ENCODE data around the gene PDE4D. TPM values are rescaled to one million over a fixed set of nuclear protein-coding genes. Genes with fewer than 3 reads are reported as not detected.

PDE4D gene
- total and polyA plus RNA-seq, 2 donors (not counting 3 experiments of a cell fraction or from before 2014, with no cell fraction given), result 34.5 to 51.2 TPM

DNA sequence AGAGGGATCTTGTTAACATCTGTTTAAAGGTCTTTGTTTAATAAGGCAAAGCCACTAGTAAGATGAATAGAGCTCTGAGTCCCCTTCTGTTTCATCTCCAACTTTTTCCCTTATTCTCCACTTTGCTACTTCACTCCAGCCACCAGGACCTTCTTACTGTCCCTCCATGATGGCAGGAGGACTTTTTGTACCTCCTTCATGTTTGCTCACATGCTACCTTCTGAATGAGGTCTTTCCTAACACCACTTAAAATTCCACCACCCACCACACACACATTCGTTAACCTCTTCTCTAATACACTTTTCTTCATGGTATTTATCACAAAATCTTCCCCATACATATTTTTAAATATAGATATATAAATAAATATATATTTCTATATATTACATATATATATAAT lies 501.9 kb downstream of the PDE4D start:
- dilution Hi-C loops (cut with MboI; ENCODE audit: extremely low pct_ligation_motif_present, low sequenced_read_pairs), result no loop called here
- DNase-seq (ENCODE audit: low read depth, low spot score), result no peak
- Histone ChIP-seq H3K4me2 (ENCODE audit: insufficient read depth, low read length) (no peak overlapping the region), H3K9me1 (replicated peaks; ENCODE audit: control insufficient read depth, extremely low read depth, insufficient read depth, low read length) (no peaks in the 10 kb centered on the region), H2AFZ (ENCODE audit: low read depth, low read length) (no peak overlapping the region), H3K4me3 (replicated peaks in 1 of 3; ENCODE audit: insufficient read depth in 1 of 3, low read depth in 1 of 3, low read length in 3 of 3) (no peak overlapping the region), H3K9me3 (replicated peaks; ENCODE audit: control insufficient read depth, insufficient read depth, low read length) (no peaks in the 10 kb centered on the region), H3K36me3 (ENCODE audit: control insufficient read depth in 2 of 2, extremely low read depth in 1 of 2, insufficient read depth in 2 of 2, low read length in 2 of 2) (no peaks in the 10 kb centered on the region), H4K20me1 (replicated peaks; ENCODE audit: control insufficient read depth, extremely low read depth, insufficient read depth, low read length) (no peaks in the 10 kb centered on the region), H3K27me3 (ENCODE audit: control insufficient read depth in 2 of 2, insufficient read depth in 2 of 2, low read length in 2 of 2) (no peaks in the 10 kb centered on the region), H3K9ac (replicated peaks; ENCODE audit: extremely low read depth, insufficient read depth, low read length) (no peak overlapping the region), H3K79me2 (ENCODE audit: control insufficient read depth, insufficient read depth, low read length) (no peaks in the 10 kb centered on the region), H3K4me1 (ENCODE audit: control insufficient read depth, extremely low read depth, insufficient read depth, low read length) (no peaks in the 10 kb centered on the region), H3K27ac (ENCODE audit: insufficient read depth, low read depth, low read length) (no peak overlapping the region)
- CTCF ChIA-PET, result interaction anchor here (0.6 to 4.4 kb wide), 12 partner anchors 9 to 409 kb away, joined by 3 to 53 read pairs (median 4); no protein-coding TSS in a partner anchor
- no peak for TF ChIP-seq GATA2 (IDR thresholded peaks at IDR 0.05; ENCODE audit: insufficient read depth, insufficient read length, low read depth, low read length)
- TF ChIP-seq, protein P1, sequence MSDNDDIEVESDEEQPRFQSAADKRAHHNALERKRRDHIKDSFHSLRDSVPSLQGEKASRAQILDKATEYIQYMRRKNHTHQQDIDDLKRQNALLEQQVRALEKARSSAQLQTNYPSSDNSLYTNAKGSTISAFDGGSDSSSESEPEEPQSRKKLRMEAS (IDR thresholded peaks at IDR 0.05; ENCODE audit: insufficient read depth, insufficient read length), result no peak
- no peak for FAIRE-seq
- POLR2A ChIA-PET, result no interaction called here
- no TSS peak for BruUV-seq (replicated peaks)
- intact Hi-C loops (cut with micrococcal nuclease), result loop anchor here (2.0 kb wide), 3 partner anchors 105 to 333 kb away; no protein-coding TSS in a partner anchor

DNA sequence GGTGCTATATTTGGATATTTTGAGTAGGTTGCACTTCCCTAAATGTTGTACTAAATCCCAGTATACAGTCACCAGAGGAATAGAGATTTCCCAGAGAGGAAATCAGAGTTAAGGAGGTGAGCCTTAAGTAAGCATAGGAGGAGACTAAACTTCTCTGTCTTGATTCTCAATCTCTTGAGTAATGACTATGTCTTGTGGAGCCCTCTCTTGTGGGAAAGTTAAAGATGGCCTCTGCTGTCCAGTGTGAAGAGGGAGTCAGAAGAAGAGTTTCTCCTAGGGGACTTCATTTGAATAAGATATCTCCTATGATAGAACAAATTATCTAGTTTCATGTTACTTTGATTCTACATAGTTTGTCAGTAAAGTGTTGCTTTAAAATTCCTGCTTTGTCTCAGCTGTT lies 502.5 kb downstream of the PDE4D start:
- H3K27me3 ChIP-seq (ENCODE audit: control insufficient read depth in 2 of 2, insufficient read depth in 2 of 2, low read length in 2 of 2), result no peaks in the 10 kb centered on the region
- no peaks in the 10 kb centered on the region for H3K4me1 ChIP-seq (ENCODE audit: control insufficient read depth, extremely low read depth, insufficient read depth, low read length)
- CTCF ChIA-PET, result interaction anchor here (0.6 to 5.2 kb wide), 16 partner anchors 10 to 409 kb away, joined by 3 to 53 read pairs (median 5); no protein-coding TSS in a partner anchor
- FAIRE-seq (no peak), DNase-seq (ENCODE audit: low read depth, low spot score) (no peak)
- intact Hi-C loops (cut with micrococcal nuclease) (loop anchor here (1.0 to 2.0 kb wide), 5 partner anchors 106 to 409 kb away; no protein-coding TSS in a partner anchor), dilution Hi-C loops (cut with MboI; ENCODE audit: extremely low pct_ligation_motif_present, low sequenced_read_pairs) (no loop called here)
- H2AFZ ChIP-seq (ENCODE audit: low read depth, low read length), result no peak overlapping the region
- no peaks in the 10 kb centered on the region for H3K9me1 ChIP-seq (replicated peaks; ENCODE audit: control insufficient read depth, extremely low read depth, insufficient read depth, low read length)
- H3K27ac ChIP-seq (ENCODE audit: insufficient read depth, low read depth, low read length), result no peak overlapping the region
- no peaks in the 10 kb centered on the region for H4K20me1 ChIP-seq (replicated peaks; ENCODE audit: control insufficient read depth, extremely low read depth, insufficient read depth, low read length)
- TF ChIP-seq MYC (IDR thresholded peaks at IDR 0.05; ENCODE audit: low read depth, low read length) (no peak), GATA2 (IDR thresholded peaks at IDR 0.05; ENCODE audit: insufficient read depth, insufficient read length, low read depth, low read length) (no peak), JUN (IDR thresholded peaks at IDR 0.05; ENCODE audit: borderline replicate concordance, insufficient read depth, insufficient read length, low read depth) (no peak), POLR2AphosphoS5 (IDR thresholded peaks at IDR 0.05; ENCODE audit: insufficient read depth, low read depth, low read length) (no peak), EZH2 (IDR thresholded peaks at IDR 0.05; ENCODE audit: borderline replicate concordance, low read depth, low read length, severe bottlenecking) (no peak), POLR2A (IDR thresholded peaks at IDR 0.05; ENCODE audit: low read depth, low read length) (no peak), FOS (IDR thresholded peaks at IDR 0.05; ENCODE audit: borderline replicate concordance, insufficient read depth, low read length) (no peak)
- TF ChIP-seq, protein P2, sequence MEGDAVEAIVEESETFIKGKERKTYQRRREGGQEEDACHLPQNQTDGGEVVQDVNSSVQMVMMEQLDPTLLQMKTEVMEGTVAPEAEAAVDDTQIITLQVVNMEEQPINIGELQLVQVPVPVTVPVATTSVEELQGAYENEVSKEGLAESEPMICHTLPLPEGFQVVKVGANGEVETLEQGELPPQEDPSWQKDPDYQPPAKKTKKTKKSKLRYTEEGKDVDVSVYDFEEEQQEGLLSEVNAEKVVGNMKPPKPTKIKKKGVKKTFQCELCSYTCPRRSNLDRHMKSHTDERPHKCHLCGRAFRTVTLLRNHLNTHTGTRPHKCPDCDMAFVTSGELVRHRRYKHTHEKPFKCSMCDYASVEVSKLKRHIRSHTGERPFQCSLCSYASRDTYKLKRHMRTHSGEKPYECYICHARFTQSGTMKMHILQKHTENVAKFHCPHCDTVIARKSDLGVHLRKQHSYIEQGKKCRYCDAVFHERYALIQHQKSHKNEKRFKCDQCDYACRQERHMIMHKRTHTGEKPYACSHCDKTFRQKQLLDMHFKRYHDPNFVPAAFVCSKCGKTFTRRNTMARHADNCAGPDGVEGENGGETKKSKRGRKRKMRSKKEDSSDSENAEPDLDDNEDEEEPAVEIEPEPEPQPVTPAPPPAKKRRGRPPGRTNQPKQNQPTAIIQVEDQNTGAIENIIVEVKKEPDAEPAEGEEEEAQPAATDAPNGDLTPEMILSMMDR (IDR thresholded peaks at IDR 0.05; ENCODE audit: extremely low read depth in 1 of 2, insufficient read depth in 1 of 2, low read depth in 1 of 2, low read length in 2 of 2), result no peak
- TF ChIP-seq, protein P1 (IDR thresholded peaks at IDR 0.05; ENCODE audit: insufficient read depth, insufficient read length), result no peak
- no TSS peak for BruUV-seq (replicated peaks)
- no peak overlapping the region for H3K4me2 ChIP-seq (ENCODE audit: insufficient read depth, low read length)
- H3K4me3 ChIP-seq (replicated peaks in 1 of 3; ENCODE audit: insufficient read depth in 1 of 3, low read depth in 1 of 3, low read length in 3 of 3), result no peak overlapping the region
- no peaks in the 10 kb centered on the region for H3K9me3 ChIP-seq (replicated peaks; ENCODE audit: control insufficient read depth, insufficient read depth, low read length)
- no peak overlapping the region for H3K9ac ChIP-seq (replicated peaks; ENCODE audit: extremely low read depth, insufficient read depth, low read length)
- no peaks in the 10 kb centered on the region for H3K36me3 ChIP-seq (ENCODE audit: control insufficient read depth in 2 of 2, extremely low read depth in 1 of 2, insufficient read depth in 2 of 2, low read length in 2 of 2)
- no peaks in the 10 kb centered on the region for H3K79me2 ChIP-seq (ENCODE audit: control insufficient read depth, insufficient read depth, low read length)
- POLR2A ChIA-PET, result interaction anchor here (0.6 kb wide), 1 partner anchor 22 kb away, joined by 5 read pairs; no protein-coding TSS in a partner anchor

Measured in endothelial cell of umbilical vein (primary cell).